Fibroblast of the conjunctiva (primary cell): Measurements from ENCODE around the gene TBC1D2.

Experiments used
- DNase-seq: peaks from one replicate; pipeline ENCODE4 v3.0.0-alpha.2; 2010; ENCODE audit warnings: low read depth

Gene TBC1D2

DNA sequence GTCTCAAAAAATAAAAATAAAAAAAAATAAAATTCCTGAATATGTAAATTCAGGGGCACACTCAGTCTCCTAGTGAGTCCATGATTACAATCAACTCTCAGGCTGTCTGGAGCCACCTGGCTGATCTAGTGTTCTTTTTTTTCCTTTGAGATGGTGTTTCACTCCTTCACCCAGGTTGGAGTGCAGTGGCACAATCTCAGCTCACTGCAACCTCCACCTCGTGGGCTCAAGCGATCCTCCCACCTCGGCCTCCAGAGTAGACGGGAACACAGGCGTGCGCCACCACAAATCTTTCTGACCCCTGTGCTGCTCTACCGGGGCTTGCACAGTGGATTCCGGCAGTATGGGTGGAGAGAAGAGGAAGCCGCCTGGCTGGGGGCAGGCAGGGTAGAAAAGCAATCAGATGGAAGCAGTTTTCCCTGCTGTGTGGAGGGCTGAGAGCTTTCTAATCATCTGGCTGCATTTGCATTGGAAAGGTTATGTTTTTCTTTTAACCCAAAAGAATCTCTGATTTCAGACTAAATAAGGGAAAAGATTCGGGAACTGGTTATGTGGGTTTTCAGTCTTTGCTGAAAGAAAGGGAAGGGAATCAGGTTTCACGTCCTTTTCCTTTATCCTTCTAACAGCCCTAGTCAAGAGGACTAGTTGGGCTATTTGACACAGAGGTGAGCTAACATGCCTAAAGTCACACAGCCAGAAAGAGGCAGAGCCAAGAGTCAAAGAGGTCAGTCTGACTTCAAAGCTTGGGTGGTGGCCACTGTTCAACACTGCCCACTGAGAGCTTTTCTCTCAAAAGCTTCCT is 36.7 kb downstream of the TBC1D2 start:
- DNase-seq: no peak

DNA sequence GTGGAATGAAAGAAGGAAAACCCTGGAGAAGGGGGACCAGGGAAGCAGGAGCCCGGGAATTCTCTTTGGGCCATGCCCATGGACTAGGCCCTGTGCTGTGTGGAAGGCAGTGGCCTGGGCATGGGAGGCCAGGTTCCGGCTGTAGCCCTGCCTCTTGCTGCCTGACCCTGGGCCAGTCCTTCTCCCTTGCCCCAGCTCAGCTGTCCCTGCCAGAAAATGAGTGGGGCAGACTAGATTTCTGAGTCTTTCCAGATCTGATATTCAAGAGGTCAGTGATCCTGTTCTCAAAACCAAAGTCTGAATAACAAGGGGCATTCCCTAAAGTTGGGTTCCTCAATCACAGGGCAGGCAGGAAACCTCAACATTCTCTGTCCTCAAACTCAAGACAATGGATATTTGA is 38.2 kb downstream of the TBC1D2 start:
- DNase-seq: no peak

DNA sequence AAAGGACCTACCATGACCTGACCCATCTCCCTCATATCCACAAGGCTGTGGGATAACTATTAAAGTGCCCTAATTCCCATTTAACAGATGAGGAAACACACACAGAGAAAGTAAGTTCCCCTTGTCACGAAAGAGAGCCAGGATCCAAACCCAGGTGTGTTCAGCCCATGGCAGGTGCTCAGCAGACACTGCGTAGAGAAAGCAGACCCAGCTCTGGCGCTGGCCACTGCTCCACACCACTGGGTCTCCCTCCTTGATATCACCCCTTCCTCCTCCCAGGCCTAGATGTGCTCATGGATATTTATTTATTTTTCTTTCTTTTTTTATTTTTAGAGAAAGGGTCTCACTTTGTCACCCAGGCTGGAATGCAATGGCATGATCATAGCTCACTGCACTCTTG is 39.1 kb downstream of the TBC1D2 start:
- no peak for DNase-seq

DNA sequence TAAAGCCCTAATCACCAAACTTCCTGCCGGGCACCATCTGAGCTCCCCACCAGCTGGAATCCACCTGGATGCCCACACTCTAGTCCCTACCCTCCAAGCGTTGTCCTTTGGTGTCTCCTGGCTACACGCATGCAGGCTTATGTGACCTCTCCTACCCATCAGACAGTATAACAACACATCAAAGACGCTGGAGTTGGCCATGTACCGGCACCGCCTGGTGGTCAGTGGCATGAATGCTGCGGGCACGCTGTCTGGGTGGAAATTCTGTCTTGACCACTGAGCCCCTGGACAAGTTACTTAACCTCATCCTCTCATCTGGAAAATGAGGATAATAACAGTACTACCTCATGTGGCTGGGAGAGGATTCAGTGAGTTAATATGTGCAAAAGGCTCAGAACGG is 39.6 kb downstream of the TBC1D2 start:
- no peak for DNase-seq

DNA sequence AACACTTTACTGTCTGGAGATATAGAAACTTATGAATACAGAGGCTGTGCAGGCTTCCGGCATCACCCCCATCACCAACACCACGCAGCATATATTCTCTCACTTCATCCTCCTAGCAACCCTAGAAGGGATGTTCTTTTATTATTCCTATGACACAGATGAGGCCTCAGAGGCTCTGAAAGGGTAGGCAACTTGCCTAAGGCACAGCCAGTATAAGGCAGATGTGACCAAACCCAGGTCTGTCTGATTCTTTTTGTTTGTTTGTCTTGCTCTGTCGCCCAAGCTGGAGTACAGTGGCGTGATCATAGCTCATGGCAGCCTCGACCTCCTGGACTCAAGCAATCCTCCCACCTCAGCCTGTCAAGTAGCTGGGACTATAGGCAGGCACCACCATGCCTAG is 40.2 kb downstream of the TBC1D2 start:
- DNase-seq: no peak

DNA sequence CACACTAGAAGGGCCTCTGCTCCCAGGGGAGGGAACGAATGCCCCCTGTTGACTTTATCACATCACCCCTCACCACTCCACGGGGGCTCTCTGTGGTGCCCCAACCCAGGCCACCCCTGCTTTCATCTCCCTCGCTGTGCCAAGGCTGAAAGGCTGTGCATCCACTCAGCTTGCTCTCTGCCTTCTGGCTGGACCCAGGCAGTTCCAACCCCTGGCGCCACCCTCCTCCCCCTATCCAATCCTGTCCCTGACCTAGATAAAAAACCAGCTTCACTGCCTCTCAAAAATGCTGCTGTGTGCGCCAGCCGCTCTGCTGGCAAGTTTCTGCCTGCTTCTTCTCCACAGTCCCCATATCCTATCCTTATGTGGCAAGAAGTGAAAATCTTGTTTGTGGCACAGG is 40.6 kb downstream of the TBC1D2 start:
- no peak for DNase-seq

DNA sequence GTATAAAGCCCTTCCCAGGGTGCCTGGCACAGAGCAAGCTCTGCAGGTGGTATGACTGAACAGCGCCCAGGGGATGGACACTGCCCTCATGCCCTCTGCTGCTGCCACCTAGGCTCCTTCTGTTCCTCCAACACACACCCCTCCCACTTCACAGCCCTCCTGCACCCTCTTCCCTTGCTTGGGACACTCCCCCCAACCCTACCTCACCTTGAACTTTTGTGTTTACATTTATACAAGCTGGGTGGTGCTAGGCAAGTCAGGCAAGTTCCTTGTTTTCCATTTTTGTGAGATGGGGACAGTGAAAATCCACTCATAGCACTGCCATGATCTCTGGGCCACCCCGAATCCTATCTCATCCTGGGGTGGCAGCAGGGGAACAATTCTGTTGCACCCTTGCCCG is 44.2 kb downstream of the TBC1D2 start:
- DNase-seq: no peak

DNA sequence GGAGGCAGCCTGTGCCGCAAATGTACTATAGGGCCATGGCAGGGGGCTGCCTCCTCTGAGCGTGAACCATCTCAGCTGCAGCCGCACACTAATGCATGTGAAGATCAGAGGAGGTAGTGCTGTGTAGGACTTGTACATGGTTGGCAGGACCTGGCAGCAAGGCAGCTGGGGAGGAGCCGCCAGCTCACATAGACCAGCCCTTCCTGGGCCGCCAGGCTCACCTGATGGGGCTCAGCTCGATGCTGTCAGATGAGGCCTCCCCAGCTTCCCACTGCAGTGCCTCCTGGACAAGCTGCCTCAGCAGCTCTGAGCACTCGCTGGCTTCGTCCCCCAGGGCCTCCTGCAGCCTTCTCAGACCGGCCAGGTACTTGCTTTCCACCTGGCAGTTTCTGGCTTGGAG is 45.0 kb downstream of the TBC1D2 start:
- DNase-seq: no peak

DNA sequence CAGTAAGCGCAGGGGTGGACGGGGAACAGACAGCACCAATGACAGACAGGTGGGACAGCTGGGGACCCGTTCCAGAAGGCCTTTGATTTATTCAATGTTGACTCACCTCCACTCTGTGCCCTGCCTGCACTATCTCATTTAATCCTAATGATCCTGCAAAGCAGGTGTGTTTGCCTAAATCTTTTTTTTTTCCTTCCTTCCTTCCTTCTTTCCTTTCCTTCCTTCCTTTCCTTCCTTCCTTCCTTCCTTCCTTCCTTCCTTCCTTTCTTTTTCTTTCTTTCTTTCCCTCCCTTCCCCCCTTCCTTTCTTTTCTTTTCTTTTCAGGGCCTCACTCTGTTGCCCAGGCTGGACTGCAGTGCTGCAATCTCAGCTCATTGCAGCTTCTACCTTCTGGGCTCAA is 45.9 kb downstream of the TBC1D2 start:
- DNase-seq: no peak

DNA sequence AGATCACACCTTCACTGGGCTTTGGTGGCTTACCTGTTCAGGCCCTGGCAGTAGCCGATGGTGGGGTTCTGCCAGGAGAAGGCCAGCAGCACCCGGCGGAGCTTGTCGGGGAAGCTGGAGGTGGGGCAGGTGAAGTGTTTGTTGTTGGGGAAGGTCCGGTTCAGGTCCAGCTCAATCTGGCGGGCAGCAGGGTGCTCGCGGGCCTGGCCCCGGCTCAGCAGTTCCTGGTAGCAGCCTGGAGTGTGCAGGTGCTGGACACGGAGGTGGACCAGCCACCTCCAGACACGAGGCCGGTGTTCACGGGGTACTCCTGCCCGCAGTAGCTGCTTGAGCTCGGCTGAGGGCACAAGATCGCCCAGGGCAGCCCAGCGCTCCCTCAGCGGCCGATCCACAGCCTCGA is 46.8 kb downstream of the TBC1D2 start:
- DNase-seq: no peak

DNA sequence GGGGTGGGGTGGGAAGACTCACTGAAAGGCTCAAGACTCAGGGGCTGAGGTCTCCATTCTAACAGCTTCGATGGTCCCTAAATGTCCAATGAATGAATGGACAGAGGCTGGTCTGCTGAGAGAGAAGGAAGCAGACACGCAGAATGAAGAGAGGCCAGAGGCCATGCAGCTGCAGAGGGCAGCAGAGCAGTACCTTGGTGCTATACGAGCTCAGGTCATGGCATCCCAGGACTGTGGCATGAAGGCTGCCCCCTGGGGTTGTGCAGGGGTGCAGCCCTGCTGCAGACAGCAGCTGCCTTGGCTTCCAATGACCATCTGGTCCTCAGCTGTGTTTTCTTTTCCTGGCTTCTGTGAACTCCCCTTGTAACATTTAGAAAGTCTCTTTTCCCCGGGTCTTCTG is 47.8 kb downstream of the TBC1D2 start:
- no peak for DNase-seq

DNA sequence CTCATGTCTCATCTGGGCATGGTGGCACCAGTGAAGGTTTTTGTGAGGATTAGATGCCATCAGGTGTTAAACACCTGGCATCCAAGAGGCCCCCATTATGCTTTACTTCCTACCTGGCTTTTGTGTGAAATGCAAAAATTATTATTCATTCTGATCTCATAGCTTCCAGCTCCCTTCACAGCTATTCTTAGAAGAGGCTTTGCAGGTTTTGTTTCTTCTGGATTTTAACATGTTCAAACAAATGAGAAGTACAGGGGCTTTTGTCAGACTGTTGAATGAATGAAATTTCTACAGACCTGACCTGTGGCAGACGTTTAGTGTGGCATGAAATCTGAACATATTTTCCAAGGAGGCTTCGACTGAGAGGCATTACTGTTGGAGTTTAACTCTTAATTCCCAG is 48.7 kb downstream of the TBC1D2 start:
- DNase-seq: no peak

DNA sequence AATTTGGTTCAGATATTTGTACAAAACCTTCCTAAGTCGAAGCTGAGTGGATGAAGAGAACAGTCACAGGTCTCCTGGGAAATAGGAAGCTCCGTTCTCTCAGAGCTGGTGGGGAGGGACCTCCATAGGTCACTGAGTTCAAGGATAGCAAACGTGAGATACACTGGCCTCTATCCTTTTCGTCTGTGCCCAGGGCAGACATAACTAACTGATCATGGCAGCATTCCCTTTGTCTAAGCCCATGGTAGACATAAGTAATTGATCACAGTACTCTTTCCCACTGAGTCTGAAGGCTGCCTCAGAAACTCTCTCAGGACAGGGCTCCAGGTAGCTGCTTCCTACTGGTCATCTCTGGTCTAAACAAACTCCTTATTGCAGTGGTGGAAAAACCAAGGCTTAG is 50.8 kb downstream of the TBC1D2 start:
- DNase-seq: no peak

DNA sequence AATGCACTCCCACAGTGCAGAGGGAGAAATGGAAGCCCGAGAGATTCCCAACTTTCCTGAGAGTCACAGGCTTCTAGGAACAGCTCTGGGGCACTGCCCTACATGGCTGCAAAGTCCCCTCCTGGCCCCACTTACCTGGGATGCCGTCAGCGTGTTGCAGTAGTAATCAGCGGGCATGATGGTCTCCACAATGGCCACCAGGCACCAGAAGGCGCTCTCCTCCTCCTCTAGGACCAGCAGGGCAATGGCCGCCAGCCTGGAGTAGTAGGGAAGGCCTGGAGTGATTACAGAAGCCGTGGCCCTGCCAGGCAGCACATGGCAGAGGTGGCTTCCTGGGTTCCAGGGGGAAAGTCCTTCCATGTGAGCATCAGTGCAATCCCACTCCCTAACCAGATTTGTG is 52.3 kb downstream of the TBC1D2 start:
- no peak for DNase-seq

DNA sequence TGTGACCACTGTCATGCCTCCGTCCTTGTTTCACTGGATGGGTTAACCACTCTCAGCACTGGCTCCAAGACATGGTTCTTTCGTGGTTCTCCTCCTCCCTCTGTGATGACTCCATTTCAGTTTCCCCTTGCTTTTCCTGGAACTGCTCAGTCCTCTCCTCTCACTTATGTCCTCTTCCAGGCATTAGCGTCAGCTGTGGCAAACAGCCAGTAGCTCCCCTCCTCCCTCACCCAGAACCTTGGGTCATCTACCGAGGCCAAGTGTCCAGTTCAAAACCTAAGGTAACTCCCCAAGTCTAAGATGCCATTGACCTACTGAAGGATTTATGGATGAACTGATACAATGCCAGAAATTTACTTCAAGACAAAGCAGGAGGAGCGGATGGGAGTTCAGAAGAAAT is 53.2 kb downstream of the TBC1D2 start:
- DNase-seq: no peak

DNA sequence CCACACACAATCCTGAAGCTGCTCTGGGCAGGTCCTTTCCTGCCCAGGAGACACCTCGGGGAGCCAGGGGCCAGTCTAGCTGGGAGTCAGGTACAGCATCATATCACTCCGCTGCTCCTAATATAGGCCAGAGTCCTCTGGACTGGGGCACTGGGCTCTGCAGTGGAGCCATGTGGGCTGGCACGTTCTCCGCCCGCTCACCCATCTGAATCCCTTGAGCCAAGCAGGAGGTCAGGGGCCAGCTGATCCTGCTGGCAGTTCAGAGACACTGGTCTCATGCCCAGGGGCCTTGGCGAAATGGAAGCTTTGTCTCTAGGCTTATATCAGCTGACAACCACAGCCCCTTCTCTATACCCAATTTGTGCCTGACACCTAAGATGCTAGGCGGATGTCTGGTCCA is 53.7 kb downstream of the TBC1D2 start:
- DNase-seq: no peak

DNA sequence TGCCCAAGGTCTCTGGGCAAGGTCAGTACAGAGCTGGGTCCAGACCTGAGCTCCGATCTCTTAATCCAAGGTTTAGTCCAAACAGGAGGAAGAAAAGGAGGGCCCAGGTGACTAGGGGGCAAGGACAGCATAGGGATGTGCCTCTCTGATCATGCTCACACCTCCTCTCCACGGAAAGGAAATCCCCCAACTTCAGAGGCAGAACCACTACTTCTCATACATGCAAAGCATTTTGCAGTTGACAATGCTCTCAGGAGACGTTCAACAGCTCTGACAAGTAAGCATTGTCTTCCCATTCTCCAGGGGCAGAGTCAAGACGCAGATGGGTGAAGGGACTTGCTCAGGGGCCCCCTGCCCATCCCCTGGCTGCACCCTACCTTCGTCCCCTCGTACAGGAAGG is 54.3 kb downstream of the TBC1D2 start:
- DNase-seq: no peak

DNA sequence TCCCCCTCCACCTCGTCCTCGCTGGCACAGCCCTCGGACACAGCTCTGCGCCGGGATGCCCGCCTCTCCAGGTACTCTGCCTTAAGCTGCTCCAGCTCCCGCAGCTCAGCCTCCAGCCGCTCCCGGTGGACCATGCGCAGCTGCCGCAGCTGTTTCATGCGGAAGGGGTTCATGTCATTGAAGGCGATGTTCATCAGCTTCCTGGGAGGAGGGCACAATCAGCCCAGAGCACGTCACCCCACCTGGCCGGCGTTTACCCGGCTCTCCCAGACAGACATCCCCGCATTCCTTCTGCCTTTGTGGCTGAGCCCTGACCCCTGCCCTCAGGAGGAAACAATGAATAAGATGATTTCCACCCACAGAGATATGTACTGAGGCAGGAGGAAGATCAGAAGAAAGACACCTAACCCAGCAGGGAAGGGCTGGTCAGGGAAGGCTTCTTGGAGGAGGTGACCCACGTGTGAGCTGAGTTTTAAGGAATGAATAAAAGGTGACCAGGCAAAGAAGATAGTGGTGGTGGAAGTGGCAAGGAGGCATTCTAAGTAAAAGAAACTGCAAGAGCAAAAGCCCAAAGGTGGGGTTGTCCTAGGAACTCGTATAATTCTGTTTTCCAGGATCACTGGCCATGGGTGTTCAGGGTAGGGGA is 55.9 kb downstream of the TBC1D2 start:
- DNase-seq: no peak

DNA sequence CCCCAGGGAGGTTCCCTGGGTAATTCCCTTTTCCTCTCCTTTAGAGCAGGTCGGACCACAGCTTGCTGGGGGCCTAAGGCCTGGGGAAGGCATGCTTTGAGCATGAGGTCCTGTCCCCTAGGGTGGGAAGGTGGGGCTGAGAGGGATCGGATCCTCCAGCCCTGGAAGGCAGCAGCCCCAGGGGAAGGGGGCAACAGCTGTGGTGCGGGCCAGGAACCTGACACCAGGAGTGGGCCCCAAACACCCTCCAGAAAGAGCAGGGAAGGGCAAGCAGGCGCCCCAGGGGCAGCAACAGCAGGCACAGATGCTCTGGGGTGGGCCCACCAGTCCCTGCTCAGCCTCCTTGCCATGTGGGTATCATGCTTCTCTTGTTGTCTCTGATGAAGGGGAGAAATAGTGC is 59.8 kb downstream of the TBC1D2 start:
- no peak for DNase-seq

DNA sequence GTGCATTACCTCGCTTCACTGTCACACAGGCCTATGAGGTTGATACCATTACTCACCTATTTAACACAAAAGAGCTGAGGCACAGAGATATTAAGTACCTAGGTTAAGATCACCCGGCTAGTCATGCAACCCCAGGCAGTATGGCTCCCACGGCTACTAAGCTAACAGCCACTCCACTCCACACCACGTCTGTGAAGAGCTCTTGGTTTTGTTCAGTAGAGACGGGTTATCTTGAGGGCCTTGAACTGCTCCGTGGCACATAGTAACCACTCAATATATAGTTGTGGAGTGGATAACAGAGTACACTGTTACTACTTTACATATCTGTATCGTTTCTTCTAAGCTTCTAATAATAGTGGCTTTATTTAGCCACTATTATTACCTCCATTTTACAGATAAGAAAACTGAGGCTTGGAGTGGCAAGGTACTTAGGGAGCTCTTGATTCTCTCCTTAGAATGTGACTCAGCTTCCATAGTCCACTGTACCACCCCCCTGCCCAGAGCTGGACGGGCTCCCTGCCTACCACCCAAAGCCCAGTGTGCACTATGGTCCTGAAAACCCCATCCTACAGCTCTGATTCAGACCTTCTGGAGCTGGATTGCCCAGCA is 62.0 kb downstream of the TBC1D2 start:
- no peak for DNase-seq

DNA sequence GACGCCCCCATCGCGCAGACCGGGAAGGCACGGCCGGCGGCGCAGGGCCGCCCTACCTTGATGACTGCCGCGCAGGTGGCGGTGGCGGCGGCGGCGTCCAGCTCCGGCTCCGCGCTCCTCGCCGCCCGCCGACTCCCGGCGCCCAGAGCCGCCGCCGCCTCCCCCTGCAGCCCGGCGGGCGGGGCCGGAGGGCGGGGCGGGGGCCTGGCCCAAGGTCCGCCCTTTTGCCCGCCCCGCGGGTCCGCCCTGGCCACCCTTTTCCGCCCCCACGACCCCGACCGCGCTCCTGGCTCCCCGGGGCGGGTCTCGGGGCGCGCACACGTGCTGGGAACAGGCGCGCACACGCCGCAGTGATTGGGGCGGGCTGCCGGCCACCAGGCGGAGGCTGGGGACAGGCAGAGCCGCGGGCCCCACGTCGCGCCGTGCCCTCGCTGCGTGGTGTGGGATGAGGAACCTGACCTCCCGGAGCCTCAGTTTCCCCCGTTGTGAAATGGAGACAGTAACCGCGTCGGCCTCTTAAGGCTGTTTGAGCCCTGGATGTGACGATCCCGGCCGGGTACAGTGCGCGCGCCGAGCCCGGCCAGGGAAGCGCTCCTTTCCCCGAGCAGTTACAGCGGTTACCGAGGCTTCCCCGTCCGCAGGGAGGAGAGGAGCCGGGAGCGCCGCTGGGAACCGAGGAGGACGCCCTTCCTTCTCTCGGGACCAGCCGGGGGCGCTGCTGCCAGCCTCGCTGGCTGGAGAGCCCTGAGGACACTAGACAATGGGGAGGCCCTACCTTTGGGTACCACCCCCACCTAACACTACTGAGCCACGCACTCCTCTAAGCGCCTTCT is 62.7 kb downstream of the TBC1D2 start, which contains the start of gene CORO2A:
CORO2A (minus strand) TSS at position 135 of the 833 bp plus-strand sequence. CDS start 34,977 bp downstream, outside the sequence.
- DNase-seq: peak; percentile 5

DNA sequence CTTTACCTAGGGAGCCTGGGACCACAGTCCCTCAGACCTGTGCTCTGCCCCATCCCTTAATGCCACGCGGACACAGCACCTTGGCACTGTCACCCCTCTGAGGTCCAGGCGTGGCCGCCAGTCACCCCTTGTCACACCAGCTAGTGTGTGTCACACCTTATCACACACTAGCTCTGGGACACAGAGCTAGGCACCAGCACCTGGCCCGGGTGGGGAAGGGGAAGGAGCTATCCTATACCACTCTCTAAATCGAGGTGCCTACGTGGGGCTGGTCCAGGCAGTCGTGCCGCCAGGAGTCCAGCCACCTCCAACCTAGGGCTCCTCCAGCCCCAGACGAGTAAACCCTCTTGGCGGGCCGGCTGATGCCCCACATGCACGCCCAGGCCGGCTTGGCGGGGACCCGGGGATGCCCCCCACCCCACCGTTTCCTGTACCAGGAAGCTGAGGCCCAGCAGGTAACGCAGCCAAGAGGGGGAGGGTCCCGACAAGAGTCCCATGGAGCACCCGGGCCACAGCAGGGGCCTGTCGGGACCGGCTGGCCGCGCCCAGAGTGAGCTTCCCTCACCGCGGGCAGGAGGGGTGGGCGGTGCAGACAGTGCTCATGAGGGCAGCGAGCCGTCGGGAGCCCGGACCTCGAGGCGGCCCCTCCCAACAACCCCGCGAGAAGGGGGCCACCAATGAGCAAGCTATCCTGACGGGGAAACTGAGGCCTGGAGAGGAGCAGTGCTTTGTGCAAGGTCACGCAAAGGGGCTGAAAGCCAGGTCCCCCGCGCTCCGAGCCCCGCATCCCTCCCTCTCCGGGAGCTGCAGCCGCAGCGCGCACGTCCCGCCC is 63.6 kb downstream of the TBC1D2 start:
- no peak for DNase-seq
